NCI-H526 (cell line): ENCODE measurements around the gene MACROD2.

Experiments used
- DNase-seq, 2 experiments: peaks; one replicate each; lab custom pipeline; 2025; lab: John Stamatoyannopoulos, UW

MACROD2 gene

GRCh38 chr20:14657266-14658005, 662.1 kb downstream of the MACROD2 start:
- DNase-seq = no peak

- DNase-seq = no peak
These were observed 668.8 kb downstream of the MACROD2 start for GRCh38 chr20:14664101-14664500.

- no peak for DNase-seq
These were observed 671.4 kb downstream of the MACROD2 start for GRCh38 chr20:14666696-14667095.

GRCh38 chr20:14667226-14667625, 671.9 kb downstream of the MACROD2 start:
- DNase-seq = no peak

- no peak for DNase-seq
These were observed 676.8 kb downstream of the MACROD2 start for GRCh38 chr20:14672066-14672465.

- no peak for DNase-seq
These were observed 677.8 kb downstream of the MACROD2 start for GRCh38 chr20:14673164-14673563.

- DNase-seq = no peak
These were observed 682.1 kb downstream of the MACROD2 start for GRCh38 chr20:14677455-14677854.

GRCh38 chr20:14685183-14685582, 689.9 kb downstream of the MACROD2 start:
- no peak for DNase-seq

- no peak for DNase-seq
These were observed 692.0 kb downstream of the MACROD2 start for GRCh38 chr20:14687313-14687712.

- no peak for DNase-seq
These were observed 692.7 kb downstream of the MACROD2 start for GRCh38 chr20:14688005-14688404.

GRCh38 chr20:14691994-14692393, 696.7 kb downstream of the MACROD2 start:
- no peak for DNase-seq

GRCh38 chr20:14696478-14696877, 701.2 kb downstream of the MACROD2 start:
- DNase-seq = no peak

GRCh38 chr20:14696937-14697336, 701.6 kb downstream of the MACROD2 start:
- no peak for DNase-seq

- DNase-seq = no peak
These were observed 702.8 kb downstream of the MACROD2 start for GRCh38 chr20:14698125-14698524.

- no peak for DNase-seq
These were observed 703.5 kb downstream of the MACROD2 start for GRCh38 chr20:14698605-14699373.

- peak in 1 of 2 experiments; percentile 29 for DNase-seq
These were observed 705.3 kb downstream of the MACROD2 start for GRCh38 chr20:14700639-14700960.

- no peak for DNase-seq
These were observed 706.0 kb downstream of the MACROD2 start for GRCh38 chr20:14701326-14701725.

- DNase-seq = no peak
These were observed 711.2 kb downstream of the MACROD2 start for GRCh38 chr20:14706555-14706954.

- no peak for DNase-seq
These were observed 711.8 kb downstream of the MACROD2 start for GRCh38 chr20:14707026-14707680.

- DNase-seq = no peak
These were observed 712.7 kb downstream of the MACROD2 start for GRCh38 chr20:14707865-14708596.

GRCh38 chr20:14709439-14709838, 714.1 kb downstream of the MACROD2 start:
- no peak for DNase-seq

GRCh38 chr20:14710951-14711350, 715.6 kb downstream of the MACROD2 start:
- no peak for DNase-seq
